ENCODE data around the gene GLI3.

GRCh38 chr7:42218248-42218647 is 18.8 kb downstream of the GLI3 start:
- TF ChIP-seq CTCF (IDR thresholded peaks at IDR 0.05): no peak
- TF ChIP-seq POLR2AphosphoS5 (IDR thresholded peaks at IDR 0.05): no peak
- no peak for TF ChIP-seq EP300 (IDR thresholded peaks at IDR 0.05)

All from stomach (tissue), 4 donors.